GM19193 (cell line): ENCODE data around the gene SH2D1B.

Experiments used
- POLR2A ChIP-seq: IDR thresholded peaks from 4 replicates; pipeline ENCODE4 v1.6.1; 2011; ENCODE audit not compliant: insufficient read depth, insufficient read length; ENCODE audit errors: extremely low read depth

Gene SH2D1B

DNA sequence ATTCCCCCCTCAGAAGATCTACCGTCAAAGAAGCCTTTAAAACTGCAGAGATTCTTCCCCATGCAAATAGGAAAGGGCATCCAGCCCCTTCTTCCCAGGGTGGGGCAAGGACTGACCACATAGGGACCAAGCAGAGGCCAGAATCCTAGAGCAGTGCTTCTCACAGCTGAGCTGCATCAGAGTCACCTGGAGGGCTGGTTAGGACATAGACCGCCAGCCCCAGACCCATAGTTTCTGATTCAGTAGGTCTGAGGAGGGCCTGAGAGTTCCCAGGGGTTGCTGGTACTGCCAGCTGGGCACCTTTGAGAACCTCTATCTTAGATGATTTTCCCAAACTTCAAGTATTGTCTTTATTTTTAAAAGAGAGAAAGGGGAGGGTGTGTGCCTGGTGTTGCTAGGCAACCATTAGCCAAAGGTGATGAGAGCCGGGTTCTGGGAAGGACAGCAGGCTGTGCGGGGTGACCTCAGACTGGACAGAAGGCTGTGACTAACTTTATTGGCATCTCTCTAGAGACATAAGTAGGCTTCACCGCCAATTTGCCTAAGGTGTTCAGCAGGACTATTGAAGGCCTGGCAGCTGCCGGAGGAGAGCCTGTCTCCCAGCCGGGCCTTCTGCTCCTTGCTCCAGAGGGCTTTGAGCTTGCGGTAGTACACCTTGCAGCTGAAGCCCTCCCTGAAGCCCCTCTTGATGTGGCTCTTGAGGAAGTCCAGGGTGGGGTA, 38.2 kb downstream of the SH2D1B start:
- no peak for TF ChIP-seq POLR2A

GRCh38 chr1:162373072-162373427, 38.9 kb downstream of the SH2D1B start:
- no peak for TF ChIP-seq POLR2A

- TF ChIP-seq POLR2A: no peak
Observed at GRCh38 chr1:162372159-162373071, 39.5 kb downstream of the SH2D1B start.

- TF ChIP-seq POLR2A: no peak
Observed at GRCh38 chr1:162371611-162372010, 40.3 kb downstream of the SH2D1B start.

DNA sequence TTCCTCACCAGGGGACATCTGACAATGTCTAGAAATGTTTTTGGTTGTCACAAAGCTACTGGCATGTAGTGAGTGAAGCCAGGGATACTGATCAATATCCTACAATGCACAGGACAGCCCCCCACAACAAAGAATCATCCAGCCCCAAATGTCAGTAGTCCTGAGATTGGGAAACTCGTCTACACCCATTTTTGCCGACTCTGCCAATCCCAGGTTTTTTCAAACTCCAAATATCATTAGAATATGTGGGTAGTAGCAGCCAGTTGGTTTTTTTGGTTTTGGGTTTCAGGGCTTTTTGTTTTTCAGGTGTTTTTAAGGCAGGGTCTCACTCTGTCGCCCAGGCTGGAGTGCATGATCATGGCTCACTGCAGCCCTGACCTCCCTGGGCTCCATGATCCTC, 41.2 kb downstream of the SH2D1B start:
- TF ChIP-seq POLR2A: no peak

- no peak for TF ChIP-seq POLR2A
Observed at GRCh38 chr1:162370161-162370560, 41.8 kb downstream of the SH2D1B start.

GRCh38 chr1:162369571-162369970, 42.4 kb downstream of the SH2D1B start:
- no peak for TF ChIP-seq POLR2A

- no peak for TF ChIP-seq POLR2A
Observed at GRCh38 chr1:162368451-162368850, 43.5 kb downstream of the SH2D1B start.

GRCh38 chr1:162367772-162368171, 44.2 kb downstream of the SH2D1B start:
- no peak for TF ChIP-seq POLR2A

DNA sequence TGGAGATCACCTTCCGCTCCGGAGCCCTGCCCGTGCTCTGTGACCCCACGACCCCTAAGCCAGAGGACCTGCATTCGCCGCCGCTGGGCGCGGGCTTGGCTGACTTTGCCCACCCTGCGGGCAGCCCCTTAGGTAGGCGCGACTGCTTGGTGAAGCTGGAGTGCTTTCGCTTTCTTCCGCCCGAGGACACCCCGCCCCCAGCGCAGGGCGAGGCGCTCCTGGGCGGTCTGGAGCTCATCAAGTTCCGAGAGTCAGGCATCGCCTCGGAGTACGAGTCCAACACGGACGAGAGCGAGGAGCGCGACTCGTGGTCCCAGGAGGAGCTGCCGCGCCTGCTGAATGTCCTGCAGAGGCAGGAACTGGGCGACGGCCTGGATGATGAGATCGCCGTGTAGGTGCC, 44.9 kb downstream of the SH2D1B start:
- TF ChIP-seq POLR2A: no peak

- TF ChIP-seq POLR2A: no peak
Observed at GRCh38 chr1:162366671-162367070, 45.3 kb downstream of the SH2D1B start.

DNA sequence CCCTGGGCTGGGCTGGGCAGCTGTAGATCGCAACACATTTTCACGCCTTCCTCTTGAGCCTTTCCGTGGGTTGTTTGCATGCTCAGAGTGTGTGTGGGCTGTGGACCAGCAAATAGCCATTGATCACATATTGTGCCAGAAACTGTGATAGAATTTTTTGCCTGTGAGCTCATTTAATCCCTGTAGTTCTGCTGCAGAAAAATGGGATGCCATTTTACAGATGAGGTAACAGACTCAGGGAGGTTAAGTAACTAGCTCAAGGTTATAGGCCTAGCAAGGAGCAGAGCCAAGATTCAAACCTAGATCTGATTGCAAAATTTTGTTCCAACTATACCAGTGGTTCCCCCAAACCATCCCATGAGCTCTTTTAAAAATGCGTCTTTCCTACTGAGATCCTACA, 45.8 kb downstream of the SH2D1B start:
- no peak for TF ChIP-seq POLR2A

GRCh38 chr1:162365284-162366020, 46.5 kb downstream of the SH2D1B start:
- no peak for TF ChIP-seq POLR2A

- no peak for TF ChIP-seq POLR2A
Observed at GRCh38 chr1:162364498-162364897, 47.4 kb downstream of the SH2D1B start.

DNA sequence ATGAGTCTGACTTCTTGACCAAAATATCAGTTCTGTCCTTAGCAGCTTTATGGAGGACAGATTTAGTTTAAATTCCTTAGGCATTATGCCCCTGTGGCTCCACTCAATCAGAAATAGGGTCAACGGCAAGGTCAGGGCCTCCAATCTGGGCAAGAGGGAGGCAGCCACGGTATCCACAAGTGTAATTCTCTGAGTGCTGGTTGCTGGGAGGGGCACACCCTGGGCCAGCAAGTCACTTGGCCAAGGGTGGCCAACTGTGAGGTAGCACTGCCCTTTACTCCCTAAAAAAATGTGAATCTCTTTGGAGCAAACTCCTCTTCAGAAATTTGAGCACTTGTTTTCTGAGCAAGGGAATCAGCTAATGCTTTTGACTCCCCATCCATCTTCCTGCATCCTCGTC, 48.1 kb downstream of the SH2D1B start:
- no peak for TF ChIP-seq POLR2A
